Stromal cell of bone marrow (primary cell): ENCODE measurements around the gene METTL6.
"Not testable (repeated sequence)": the region's sequence is repeated elsewhere in the genome, so short reads cannot be mapped to it uniquely, and the experiment has no call there.

Source experiments
- DNase-seq: peaks from one replicate; pipeline ENCODE4 v3.0.0-alpha.2; 2012; ENCODE audit warnings: low read depth

METTL6 gene

GRCh38 chr3:15364078-15364477, 63.3 kb downstream of the METTL6 start:
- DNase-seq: not testable (repeated sequence)

GRCh38 chr3:15361494-15362214, 65.7 kb downstream of the METTL6 start:
- no peak for DNase-seq

- DNase-seq: peak; percentile 83
Observed at GRCh38 chr3:15360788-15361493, 66.4 kb downstream of the METTL6 start.
